Smooth muscle cell (in vitro differentiated cells): ENCODE data around the gene TSC22D4. TPM values are rescaled to one million over a fixed set of nuclear protein-coding genes. Genes with fewer than 3 reads are reported as not detected.

ENCODE experiments used
- DNase-seq: peaks from one replicate; lab custom pipeline; 2025; ENCODE audit not compliant: unreplicated experiment; lab: John Stamatoyannopoulos, UW
- H2AFZ ChIP-seq: fragments of 200-600 bp; sonication (generic); 2 replicates; pipeline ENCODE4 v1.6.0; 2016; ENCODE audit warnings: antibody characterized with exemption, low read depth, mild to moderate bottlenecking
- H3F3A ChIP-seq: fragments of 200-600 bp; sonication (generic); 2 replicates; pipeline ENCODE4 v1.6.0; 2017; ENCODE audit warnings: antibody characterized with exemption, low read depth
- H3K27ac ChIP-seq: fragments of 200-600 bp; sonication (generic); 2 replicates; pipeline ENCODE4 v1.5.1; 2016; ENCODE audit warnings: low read depth, mild to moderate bottlenecking
- H3K27me3 ChIP-seq: fragments of 200-600 bp; sonication (generic); 2 replicates; pipeline ENCODE4 v1.6.1; 2016; ENCODE audit warnings: low read depth, mild to moderate bottlenecking
- H3K36me3 ChIP-seq: fragments of 200-600 bp; sonication (generic); 2 replicates; pipeline ENCODE4 v1.5.1; 2016; ENCODE audit warnings: low read depth
- H3K4me1 ChIP-seq: fragments of 200-600 bp; sonication (generic); 2 replicates; pipeline ENCODE4 v1.5.1; 2016; ENCODE audit warnings: low read depth
- H3K4me2 ChIP-seq: fragments of 200-600 bp; sonication (generic); 2 replicates; pipeline ENCODE4 v1.6.0; 2016; ENCODE audit warnings: mild to moderate bottlenecking
- H3K4me3 ChIP-seq: fragments of 200-600 bp; sonication (generic); 2 replicates; pipeline ENCODE4 v1.5.1; 2016; ENCODE audit warnings: mild to moderate bottlenecking
- H3K79me2 ChIP-seq: fragments of 200-600 bp; sonication (generic); 2 replicates; pipeline ENCODE4 v1.6.0; 2016; ENCODE audit warnings: low read depth, mild to moderate bottlenecking
- H3K9ac ChIP-seq: fragments of 200-600 bp; sonication (generic); 2 replicates; pipeline ENCODE4 v1.6.0; 2016; ENCODE audit warnings: low read depth
- H3K9me3 ChIP-seq: fragments of 200-600 bp; sonication (generic); replicated peaks from 2 replicates; pipeline ENCODE4 v1.5.1; 2016; ENCODE audit warnings: low read depth
- H4K20me1 ChIP-seq: fragments of 200-600 bp; sonication (generic); 2 replicates; pipeline ENCODE4 v1.6.0; 2016; ENCODE audit warnings: low read depth
- WGBS: methylation state at CpG from one replicate; pipeline ENCODE4 v1.1.7; 2016; ENCODE audit warnings: low lambda C conversion rate; 5-methylcytosine and 5-hydroxymethylcytosine counted together
- polyA plus RNA-seq: library from polyadenylated mRNA; unstranded; fragments of >200 nt; fragmentation: Nextera tagmentation; extraction: Ambion mirVana; gene quantifications from 2 replicates; pipeline ENCODE4 v1.2.1, GENCODE V29; 2016
- total RNA-seq: library from RNA; depleted of rRNA; stranded (reverse); fragments of >200 nt; gene quantifications from 2 replicates; pipeline ENCODE4 v1.2.3, GENCODE V29; 2014
- TF ChIP-seq, protein P1 (sequence below): fragments of 200-600 bp; sonication (generic); IDR thresholded peaks from 2 replicates; pipeline ENCODE4 v1.5.1; 2017; ENCODE audit warnings: borderline replicate concordance, mild to moderate bottlenecking, antibody characterized with exemption; ENCODE audit not compliant: insufficient read depth, poor library complexity, severe bottlenecking

TSC22D4 gene
- total and polyA plus RNA-seq, 2 experiments from 2014 or later: 20.0 to 51.1 TPM

DNA sequence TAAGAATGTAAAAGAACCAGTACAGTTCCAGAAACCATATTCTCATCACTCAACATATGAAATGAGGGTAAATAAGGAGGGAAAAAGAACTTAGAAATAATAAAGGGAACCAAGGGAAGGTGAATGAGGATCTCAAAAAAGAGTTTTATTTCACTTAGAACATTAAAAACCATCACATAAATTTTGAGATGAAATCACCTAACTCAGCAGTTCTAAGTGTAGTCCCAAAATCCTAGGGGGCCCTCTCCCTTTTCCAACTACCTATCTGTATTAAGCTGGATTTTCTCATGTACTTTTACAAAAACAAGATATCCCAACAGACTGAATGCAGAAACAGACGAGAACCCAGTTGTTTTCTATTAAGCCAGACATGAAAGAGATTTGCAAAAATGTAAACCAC is 53.7 kb downstream of the TSC22D4 start:
- Histone ChIP-seq H3K4me3 (no peak overlapping the region), H3K27ac (no peak overlapping the region), H3K79me2 (peaks cover 4% of the 10 kb centered on the region), H3K4me1 (no peaks in the 10 kb centered on the region), H2AFZ (no peak overlapping the region), H3K36me3 (no peaks in the 10 kb centered on the region), H3K9ac (no peak overlapping the region), H3K4me2 (no peak overlapping the region), H3K9me3 (no peaks in the 10 kb centered on the region), H3F3A (no peaks in the 10 kb centered on the region), H3K27me3 (peaks cover 1% of the 10 kb centered on the region), H4K20me1 (peaks cover 1% of the 10 kb centered on the region)
- no peak for DNase-seq
- WGBS: 84% methylated on average over 1 of the region's 1 CpG
- TF ChIP-seq, protein P1, sequence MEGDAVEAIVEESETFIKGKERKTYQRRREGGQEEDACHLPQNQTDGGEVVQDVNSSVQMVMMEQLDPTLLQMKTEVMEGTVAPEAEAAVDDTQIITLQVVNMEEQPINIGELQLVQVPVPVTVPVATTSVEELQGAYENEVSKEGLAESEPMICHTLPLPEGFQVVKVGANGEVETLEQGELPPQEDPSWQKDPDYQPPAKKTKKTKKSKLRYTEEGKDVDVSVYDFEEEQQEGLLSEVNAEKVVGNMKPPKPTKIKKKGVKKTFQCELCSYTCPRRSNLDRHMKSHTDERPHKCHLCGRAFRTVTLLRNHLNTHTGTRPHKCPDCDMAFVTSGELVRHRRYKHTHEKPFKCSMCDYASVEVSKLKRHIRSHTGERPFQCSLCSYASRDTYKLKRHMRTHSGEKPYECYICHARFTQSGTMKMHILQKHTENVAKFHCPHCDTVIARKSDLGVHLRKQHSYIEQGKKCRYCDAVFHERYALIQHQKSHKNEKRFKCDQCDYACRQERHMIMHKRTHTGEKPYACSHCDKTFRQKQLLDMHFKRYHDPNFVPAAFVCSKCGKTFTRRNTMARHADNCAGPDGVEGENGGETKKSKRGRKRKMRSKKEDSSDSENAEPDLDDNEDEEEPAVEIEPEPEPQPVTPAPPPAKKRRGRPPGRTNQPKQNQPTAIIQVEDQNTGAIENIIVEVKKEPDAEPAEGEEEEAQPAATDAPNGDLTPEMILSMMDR: no peak

DNA sequence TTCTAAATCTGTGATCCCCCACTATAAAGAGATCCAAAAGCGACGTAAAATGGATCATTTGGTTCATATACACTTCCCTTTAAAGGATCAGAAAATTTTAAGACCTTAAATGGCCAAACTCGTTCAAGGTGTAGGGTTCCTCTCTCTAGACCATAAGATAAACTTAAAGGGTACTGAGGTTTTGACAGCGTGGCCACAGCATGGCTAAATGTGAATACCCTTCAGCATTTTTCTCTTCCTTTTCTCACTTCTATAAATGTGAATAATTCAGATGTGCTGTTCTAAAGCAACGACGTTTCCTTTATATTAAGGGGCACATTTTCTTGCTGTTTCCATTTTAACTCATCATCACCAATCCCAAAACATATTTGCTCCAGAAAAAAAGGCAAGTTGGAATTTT is 55.7 kb downstream of the TSC22D4 start:
- Histone ChIP-seq H3K79me2 (no peaks in the 10 kb centered on the region), H3K36me3 (no peaks in the 10 kb centered on the region), H3K27me3 (peaks cover 2% of the 10 kb centered on the region), H3K4me2 (no peak overlapping the region), H4K20me1 (no peaks in the 10 kb centered on the region), H3K4me3 (no peak overlapping the region), H3K27ac (no peak overlapping the region), H3K9ac (no peak overlapping the region), H3K4me1 (no peaks in the 10 kb centered on the region), H2AFZ (no peak overlapping the region), H3K9me3 (no peaks in the 10 kb centered on the region), H3F3A (no peaks in the 10 kb centered on the region)
- TF ChIP-seq, protein P1: no peak
- WGBS: 91% methylated on average over 6 of the region's 6 CpGs
- no peak for DNase-seq

- WGBS: 94% methylated on average over 1 of the region's 1 CpG
- H3K27me3 ChIP-seq: peaks cover 2% of the 10 kb centered on the region
- H3K27ac ChIP-seq: no peak overlapping the region
- H3K9ac ChIP-seq: no peak overlapping the region
- no peak overlapping the region for H3K4me3 ChIP-seq
- H3K36me3 ChIP-seq: no peaks in the 10 kb centered on the region
- H3K9me3 ChIP-seq: no peaks in the 10 kb centered on the region
- no peaks in the 10 kb centered on the region for H3F3A ChIP-seq
- H2AFZ ChIP-seq: no peak overlapping the region
- H4K20me1 ChIP-seq: no peaks in the 10 kb centered on the region
- H3K4me2 ChIP-seq: no peak overlapping the region
- H3K4me1 ChIP-seq: no peaks in the 10 kb centered on the region
- TF ChIP-seq, protein P1: no peak
- DNase-seq: no peak
- H3K79me2 ChIP-seq: no peaks in the 10 kb centered on the region
Observed at GRCh38 chr7:100419660-100420226, 59.3 kb downstream of the TSC22D4 start.
